ENCODE measurements around the gene AADACL4. TPM values are rescaled to one million over a fixed set of nuclear protein-coding genes. Genes with fewer than 3 reads are reported as not detected.

Gene AADACL4
- total and polyA plus RNA-seq, 10 donors, result 0.04 to 0.32 (median 0.26) TPM; not detected in 6

GRCh38 chr1:12596007-12596821 is 47.7 kb upstream of the AADACL4 start:
- Histone ChIP-seq H3K4me1 (peaks cover 27 to 97% (median 54%) of the 10 kb centered on the region in 6 donors), H3K27me3 (replicated peaks in 1 of 7) (peaks cover 0 to 20% (median 0%) of the 10 kb centered on the region in 7 donors), H3K27ac (peak overlapping the region in 7 of 8 donors; percentile 41 to 70 (median 62)), H3K36me3 (no peaks in the 10 kb centered on the region), H3K4me3 (peak overlapping the region in 5 of 8 donors; percentile 25 to 62 (median 31)), H3K9me3 (no peaks in the 10 kb centered on the region)
- 27 to 37% (median 34%) methylated on average over 9 to 39 of the region's 39 CpGs for WGBS, 5 donors
- intact Hi-C loops (cut with DNase I; ENCODE audit: low total_unique reads), result loop anchor here (10.0 kb wide), 1 partner anchor 71 kb away; no protein-coding TSS in a partner anchor
- DNase-seq, result peak; percentile 90
- TF ChIP-seq POLR2AphosphoS5 (IDR thresholded peaks at IDR 0.05), result peak; percentile 73 to 91 (median 74)
- no peak for TF ChIP-seq CTCF (IDR thresholded peaks at IDR 0.05 in 8 of 11, conservative IDR thresholded peaks at IDR 0.05 in 3 of 11)
- no peak for TF ChIP-seq POLR2A (IDR thresholded peaks at IDR 0.05)

DNA sequence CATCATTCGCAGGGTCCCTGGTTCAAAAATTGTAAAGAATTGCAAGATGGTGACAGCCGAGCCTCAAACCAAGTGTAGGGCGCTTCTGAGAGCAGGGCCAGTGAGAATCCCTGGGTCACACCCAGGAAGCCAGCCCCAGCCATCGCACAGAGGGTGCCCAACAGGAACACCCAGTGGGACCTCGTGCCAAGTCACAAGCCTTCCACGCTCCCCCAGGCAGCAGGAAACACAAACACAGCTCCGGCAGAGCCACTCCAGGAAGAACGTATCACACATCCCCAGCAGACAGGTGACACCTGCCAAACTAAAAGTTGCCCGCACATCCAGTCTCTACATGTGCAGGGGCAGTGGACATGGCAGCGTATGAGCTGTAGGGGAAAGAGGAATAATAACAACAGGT is 46.1 kb upstream of the AADACL4 start:
- Histone ChIP-seq H3K27ac (no peak overlapping the region), H3K9me3 (no peaks in the 10 kb centered on the region), H3K36me3 (no peaks in the 10 kb centered on the region), H3K27me3 (replicated peaks in 1 of 7) (peaks cover 0 to 20% (median 0%) of the 10 kb centered on the region in 7 donors), H3K4me3 (no peak overlapping the region), H3K4me1 (peaks cover 33 to 99% (median 62%) of the 10 kb centered on the region in 6 donors)
- intact Hi-C loops (cut with DNase I; ENCODE audit: low total_unique reads), result loop anchor here (10.0 kb wide), 1 partner anchor 73 kb away; no protein-coding TSS in a partner anchor
- DNase-seq, result peak; percentile 64
- WGBS, 5 donors, result 60 to 80% (median 65%) methylated on average over 7 to 10 of the region's 10 CpGs
- TF ChIP-seq POLR2AphosphoS5 (IDR thresholded peaks at IDR 0.05) (no peak), CTCF (IDR thresholded peaks at IDR 0.05 in 8 of 11, conservative IDR thresholded peaks at IDR 0.05 in 3 of 11) (no peak), POLR2A (IDR thresholded peaks at IDR 0.05) (no peak)

DNA sequence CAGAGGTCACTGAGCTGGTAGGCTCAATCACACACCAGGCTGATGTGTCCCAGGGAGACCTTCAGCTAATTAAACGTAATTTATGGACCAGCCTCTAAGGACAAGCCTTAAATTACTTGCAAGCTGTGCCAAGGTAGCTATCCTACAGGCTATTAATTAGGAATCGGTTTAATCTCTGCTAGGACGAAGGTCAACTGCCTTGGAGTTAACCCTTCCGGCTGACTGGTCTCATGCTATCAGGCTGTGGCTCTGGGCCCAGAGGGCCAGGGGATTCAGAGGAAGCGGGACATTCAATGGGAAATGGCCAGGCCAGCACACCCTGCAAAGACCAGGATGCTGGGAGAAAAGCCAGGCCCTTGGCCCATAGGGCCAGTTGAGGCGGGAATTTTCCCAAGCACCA is 44.9 kb upstream of the AADACL4 start:
- H3K27ac ChIP-seq, result peak overlapping the region in 1 of 8 donors; percentile 29
- no peak for TF ChIP-seq CTCF (IDR thresholded peaks at IDR 0.05 in 8 of 11, conservative IDR thresholded peaks at IDR 0.05 in 3 of 11)
- TF ChIP-seq POLR2AphosphoS5 (IDR thresholded peaks at IDR 0.05), result peak in 1 of 3 donors; percentile 37
- TF ChIP-seq POLR2A (IDR thresholded peaks at IDR 0.05), result no peak
- DNase-seq, result no peak
- intact Hi-C loops (cut with DNase I; ENCODE audit: low total_unique reads), result loop anchor here (10.0 kb wide), 1 partner anchor 74 kb away; no protein-coding TSS in a partner anchor
- no peak overlapping the region for H3K4me3 ChIP-seq
- peaks cover 45 to 100% (median 74%) of the 10 kb centered on the region in 6 donors for H3K4me1 ChIP-seq
- no peaks in the 10 kb centered on the region for H3K36me3 ChIP-seq
- WGBS, 5 donors, result 58 to 79% (median 75%) methylated on average over 6 of the region's 6 CpGs
- H3K27me3 ChIP-seq (replicated peaks in 1 of 7), result peaks cover 0 to 20% (median 0%) of the 10 kb centered on the region in 7 donors
- no peaks in the 10 kb centered on the region for H3K9me3 ChIP-seq

- Histone ChIP-seq H3K4me3 (no peak overlapping the region), H3K27me3 (replicated peaks in 1 of 7) (peaks cover 0 to 18% (median 0%) of the 10 kb centered on the region in 7 donors), H3K27ac (peak overlapping the region in 1 of 8 donors; percentile 29), H3K4me1 (peaks cover 47 to 100% (median 76%) of the 10 kb centered on the region in 6 donors), H3K9me3 (no peaks in the 10 kb centered on the region), H3K36me3 (no peaks in the 10 kb centered on the region)
- TF ChIP-seq POLR2A (IDR thresholded peaks at IDR 0.05), result no peak
- no peak for TF ChIP-seq POLR2AphosphoS5 (IDR thresholded peaks at IDR 0.05)
- no peak for TF ChIP-seq CTCF (IDR thresholded peaks at IDR 0.05 in 8 of 11, conservative IDR thresholded peaks at IDR 0.05 in 3 of 11)
- intact Hi-C loops (cut with DNase I; ENCODE audit: low total_unique reads), result loop anchor here (10.0 kb wide), 1 partner anchor 75 kb away; no protein-coding TSS in a partner anchor
- WGBS, 5 donors, result 71 to 84% (median 82%) methylated on average over 5 of the region's 5 CpGs
- DNase-seq, result no peak
Measured at GRCh38 chr1:12599657-12600056, 44.2 kb upstream of the AADACL4 start.

All from spleen (tissue), 11 donors.